Peyer's patch (tissue), 4 donors: ENCODE measurements around the gene FAM174C. TPM values are rescaled to one million over a fixed set of nuclear protein-coding genes. Genes with fewer than 3 reads are reported as not detected.
A peak's percentile ranks its signal among the peaks of the same experiment; 100 is the strongest.

Experiments
- DNase-seq, 3 donors: peaks; one replicate each; pipeline ENCODE4 v3.0.0-alpha.2; 2017 to 2019
- H3K27ac ChIP-seq, 4 donors: fragments of 200-600 bp; sonication (generic); one replicate each; pipeline ENCODE4 v1.5.1; 2016 to 2019
- H3K27me3 ChIP-seq, 2 donors: fragments of 200-600 bp; sonication (generic); one replicate each; pipeline ENCODE4 v1.5.1; 2019
- H3K36me3 ChIP-seq, 3 donors: fragments of 200-600 bp; sonication (generic); one replicate each; pipeline ENCODE4 v1.5.1; 2016 to 2019
- H3K4me1 ChIP-seq, 4 donors: fragments of 200-600 bp; sonication (generic); one replicate each; pipeline ENCODE4 v1.5.1; 2016 to 2019
- H3K4me3 ChIP-seq, 4 donors: fragments of 200-600 bp; sonication (generic); 1 replicate in 3 of 4; 2 replicates in 1 of 4; pipeline ENCODE4 v1.5.1; 2016 to 2019; ENCODE audit warnings: mild to moderate bottlenecking in 1 of 4
- H3K9me3 ChIP-seq, 4 donors: fragments of 200-600 bp; sonication (generic); one replicate each; pipeline ENCODE4 v1.5.1; 2016 to 2019; ENCODE audit warnings: mild to moderate bottlenecking in 1 of 4
- CTCF ChIP-seq, 6 experiments: fragments of 450-650 bp in 4 of 6; fragments of 200-600 bp in 2 of 6; sonication (generic) in 1 of 6; IDR thresholded peaks; one replicate each; pipeline ENCODE4 v1.5.1; 2017 to 2019; ENCODE audit warnings: antibody characterized with exemption in 6 of 6, mild to moderate bottlenecking in 3 of 6, moderate library complexity in 1 of 6
- POLR2A ChIP-seq, 2 donors: fragments of 450-650 bp; IDR thresholded peaks; one replicate each; pipeline ENCODE4 v1.5.1; 2017; ENCODE audit warnings: antibody characterized with exemption in 2 of 2, mild to moderate bottlenecking in 2 of 2, moderate library complexity in 2 of 2
- total RNA-seq, 4 donors: library from RNA; depleted of rRNA; stranded (reverse); fragments of >200 nt; gene quantifications; one replicate each; pipeline ENCODE4 v1.1.0, GENCODE V29; 2016

FAM174C gene
- total RNA-seq, 4 donors from 2014 or later = 39.6 to 87.7 (median 80.0) TPM

- Histone ChIP-seq H3K4me3 (peak overlapping the region in 2 of 4 donors; percentile 32 to 44), H3K4me1 (peaks cover 3 to 66% (median 14%) of the 10 kb centered on the region in 4 donors)
These were observed 15.6 kb downstream of the FAM174C start for GRCh38 chr19:1290703-1291651.

GRCh38 chr19:1291761-1292418 is 16.6 kb downstream of the FAM174C start:
- Histone ChIP-seq H3K36me3 (peaks cover 0 to 16% (median 0%) of the 10 kb centered on the region in 3 donors), H3K27ac (peak overlapping the region in 3 of 4 donors; percentile 50 to 81 (median 59)), H3K4me1 (peaks cover 3 to 60% (median 10%) of the 10 kb centered on the region in 4 donors), H3K9me3 (no peaks in the 10 kb centered on the region), H3K4me3 (peak overlapping the region in 3 of 4 donors; percentile 23 to 44 (median 32)), H3K27me3 (peaks cover 0 to 12% of the 10 kb centered on the region in 2 donors)
- TF ChIP-seq CTCF (IDR thresholded peaks at IDR 0.05) (no peak), POLR2A (IDR thresholded peaks at IDR 0.05) (no peak)
- DNase-seq = peak in 1 of 3 donors; percentile 75

More at GRCh38 chr19:1290703-1291651, 15.6 kb downstream of the FAM174C start:
- no peaks in the 10 kb centered on the region for H3K9me3 ChIP-seq
- peaks cover 0 to 7% (median 0%) of the 10 kb centered on the region in 3 donors for H3K36me3 ChIP-seq
- TF ChIP-seq POLR2A (IDR thresholded peaks at IDR 0.05) = peak in 1 of 2 donors; percentile 23
- TF ChIP-seq CTCF (IDR thresholded peaks at IDR 0.05) = no peak
- peak overlapping the region in 3 of 4 donors; percentile 50 to 81 (median 59) for H3K27ac ChIP-seq
- H3K27me3 ChIP-seq = peaks cover 0 to 18% of the 10 kb centered on the region in 2 donors
- DNase-seq = peak in 2 of 3 donors; percentile 87 to 88

GRCh38 chr19:1292419-1293151 is 17.3 kb downstream of the FAM174C start:
- peaks cover 3 to 53% (median 10%) of the 10 kb centered on the region in 4 donors for H3K4me1 ChIP-seq
- H3K27me3 ChIP-seq = peaks cover 0 to 10% of the 10 kb centered on the region in 2 donors
- no peak for DNase-seq
- H3K36me3 ChIP-seq = peaks cover 0 to 17% (median 0%) of the 10 kb centered on the region in 3 donors
- peak overlapping the region in 1 of 4 donors; percentile 44 for H3K4me3 ChIP-seq
- H3K9me3 ChIP-seq = no peaks in the 10 kb centered on the region
- peak overlapping the region in 3 of 4 donors; percentile 50 to 81 (median 59) for H3K27ac ChIP-seq
- TF ChIP-seq POLR2A (IDR thresholded peaks at IDR 0.05) = no peak
- TF ChIP-seq CTCF (IDR thresholded peaks at IDR 0.05) = no peak

- peaks cover 3 to 47% (median 10%) of the 10 kb centered on the region in 4 donors for H3K4me1 ChIP-seq
- no peak overlapping the region for H3K4me3 ChIP-seq
- TF ChIP-seq CTCF (IDR thresholded peaks at IDR 0.05) (no peak), POLR2A (IDR thresholded peaks at IDR 0.05) (no peak)
- H3K9me3 ChIP-seq = no peaks in the 10 kb centered on the region
- peaks cover 0 to 17% (median 0%) of the 10 kb centered on the region in 3 donors for H3K36me3 ChIP-seq
- no peak overlapping the region for H3K27ac ChIP-seq
- peaks cover 0 to 10% of the 10 kb centered on the region in 2 donors for H3K27me3 ChIP-seq
- DNase-seq = no peak
These were observed 18.7 kb downstream of the FAM174C start for GRCh38 chr19:1293782-1294604.
